ENCODE results near the gene DLGAP1. TPM values are rescaled to one million over a fixed set of nuclear protein-coding genes. Genes with fewer than 3 reads are reported as not detected.
A peak's percentile ranks its signal among the peaks of the same experiment; 100 is the strongest.

The DLGAP1 gene
- total and polyA plus RNA-seq, 2 experiments from 2014 or later = 0.13 to 0.22 TPM

DNA sequence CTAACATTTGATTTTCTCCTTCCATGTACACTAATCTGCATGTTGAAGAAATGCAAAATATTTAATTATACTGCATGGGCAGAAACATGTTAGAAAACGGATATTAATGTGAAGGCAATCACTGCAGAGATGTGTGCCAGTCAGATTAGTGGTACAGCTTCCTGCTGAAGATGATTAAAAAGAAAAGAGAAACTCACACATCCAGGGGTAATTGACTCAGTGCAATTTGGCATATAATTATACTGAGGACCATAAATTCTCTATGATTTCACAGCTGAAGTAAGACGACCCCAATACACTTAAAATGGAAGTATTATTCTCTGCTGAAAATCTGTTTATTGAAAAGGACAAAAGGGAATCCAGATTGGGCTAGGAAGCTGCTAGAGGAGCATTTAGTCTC, 761.7 kb downstream of the DLGAP1 start:
- Histone ChIP-seq H3K27me3 (replicated peaks; ENCODE audit: insufficient read depth) (no peaks in the 10 kb centered on the region), H3K27ac (no peak overlapping the region), H3K9me3 (ENCODE audit: low read depth) (no peaks in the 10 kb centered on the region), H3K9ac (no peak overlapping the region), H3K4me2 (ENCODE audit: unreplicated experiment) (no peak overlapping the region), H3K9me2 (ENCODE audit: insufficient read depth) (no peaks in the 10 kb centered on the region), H3K36me3 (ENCODE audit: low read depth) (no peaks in the 10 kb centered on the region), H3K79me2 (ENCODE audit: insufficient read depth) (no peaks in the 10 kb centered on the region), H2AFZ (no peak overlapping the region), H3K4me3 (no peak overlapping the region), H3K4me1 (ENCODE audit: insufficient read depth) (peaks cover 18% of the 10 kb centered on the region), H3F3A (ENCODE audit: insufficient read depth) (peaks cover 18% of the 10 kb centered on the region), H4K20me1 (ENCODE audit: insufficient read depth) (no peaks in the 10 kb centered on the region)
- no peak for TF ChIP-seq EZH2phosphoT487 (IDR thresholded peaks at IDR 0.05; ENCODE audit: insufficient read depth, low read depth)
- no peak for TF ChIP-seq EZH2 (IDR thresholded peaks at IDR 0.05; ENCODE audit: insufficient read depth, poor library complexity, severe bottlenecking)
- WGBS, 2 experiments (ENCODE audit: low coverage in 1 of 2, low lambda C conversion rate in 2 of 2, missing lambda C conversion rate in 2 of 2) = 44 to 50% methylated on average over 2 of the region's 2 CpGs
- in situ Hi-C loops (cut with MboI) = no loop called here
- DNase-seq = no peak

DNA sequence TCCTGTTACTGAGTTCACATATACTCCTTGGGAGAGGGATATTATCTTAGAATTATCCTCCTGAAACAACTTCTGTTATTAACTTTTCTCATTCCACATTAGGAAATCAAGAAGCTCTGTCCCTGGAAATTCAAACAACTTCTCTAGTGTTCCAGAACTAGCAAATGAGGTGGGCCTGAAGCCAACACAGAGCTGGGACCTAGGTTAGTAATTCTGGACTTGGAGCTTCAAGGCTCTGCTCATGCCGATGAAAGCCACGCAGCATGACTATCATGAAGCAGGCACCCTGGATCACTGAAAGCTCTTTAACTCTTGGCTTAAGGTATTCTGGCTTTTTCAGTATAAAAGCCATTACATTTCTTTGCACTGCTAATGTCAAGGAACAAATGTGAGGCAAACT, 762.4 kb downstream of the DLGAP1 start:
- H3K4me2 ChIP-seq (ENCODE audit: unreplicated experiment) = no peak overlapping the region
- no peaks in the 10 kb centered on the region for H3K79me2 ChIP-seq (ENCODE audit: insufficient read depth)
- no peaks in the 10 kb centered on the region for H3K9me2 ChIP-seq (ENCODE audit: insufficient read depth)
- no peak overlapping the region for H2AFZ ChIP-seq
- peaks cover 24% of the 10 kb centered on the region for H3K4me1 ChIP-seq (ENCODE audit: insufficient read depth)
- in situ Hi-C loops (cut with MboI) = no loop called here
- H3K9ac ChIP-seq = no peak overlapping the region
- no peaks in the 10 kb centered on the region for H3K27me3 ChIP-seq (replicated peaks; ENCODE audit: insufficient read depth)
- no peak for DNase-seq
- no peaks in the 10 kb centered on the region for H3K36me3 ChIP-seq (ENCODE audit: low read depth)
- H3K27ac ChIP-seq = no peak overlapping the region
- H3K9me3 ChIP-seq (ENCODE audit: low read depth) = no peaks in the 10 kb centered on the region
- no peaks in the 10 kb centered on the region for H4K20me1 ChIP-seq (ENCODE audit: insufficient read depth)
- no peak overlapping the region for H3K4me3 ChIP-seq
- 98 to 100% methylated on average over 2 of the region's 2 CpGs for WGBS, 2 experiments (ENCODE audit: low coverage in 1 of 2, low lambda C conversion rate in 2 of 2, missing lambda C conversion rate in 2 of 2)
- H3F3A ChIP-seq (ENCODE audit: insufficient read depth) = peaks cover 22% of the 10 kb centered on the region
- TF ChIP-seq EZH2phosphoT487 (IDR thresholded peaks at IDR 0.05; ENCODE audit: insufficient read depth, low read depth) (no peak), EZH2 (IDR thresholded peaks at IDR 0.05; ENCODE audit: insufficient read depth, poor library complexity, severe bottlenecking) (no peak)

DNA sequence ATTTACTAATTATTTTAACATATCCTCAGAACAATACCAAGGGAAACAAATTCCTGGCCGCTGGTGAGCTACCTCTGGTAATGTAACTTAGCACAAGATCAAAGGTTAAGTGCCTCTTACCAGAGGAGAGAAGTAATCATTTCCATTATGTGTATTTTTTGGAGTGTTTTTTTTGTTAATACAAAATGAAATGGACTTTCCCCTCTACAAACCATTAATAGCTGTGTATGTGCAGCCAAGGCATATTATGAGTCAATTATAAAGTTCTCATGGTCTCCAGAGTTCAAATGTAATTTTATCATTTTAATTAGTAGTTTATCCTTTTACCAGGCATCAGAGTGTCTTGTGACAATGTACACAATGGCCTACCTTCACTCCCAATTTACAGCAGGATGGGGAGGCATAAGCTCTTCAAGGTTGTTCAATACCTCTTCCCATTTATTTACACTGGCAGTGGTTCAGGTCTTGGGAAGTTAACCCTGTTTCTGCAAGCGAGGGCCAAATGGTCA, 762.9 kb downstream of the DLGAP1 start:
- no peak overlapping the region for H2AFZ ChIP-seq
- no peaks in the 10 kb centered on the region for H3K36me3 ChIP-seq (ENCODE audit: low read depth)
- no peak overlapping the region for H3K4me3 ChIP-seq
- no peak overlapping the region for H3K9ac ChIP-seq
- no peaks in the 10 kb centered on the region for H4K20me1 ChIP-seq (ENCODE audit: insufficient read depth)
- no peaks in the 10 kb centered on the region for H3K27me3 ChIP-seq (replicated peaks; ENCODE audit: insufficient read depth)
- no peaks in the 10 kb centered on the region for H3K9me3 ChIP-seq (ENCODE audit: low read depth)
- WGBS, 2 experiments (ENCODE audit: low coverage in 1 of 2, low lambda C conversion rate in 2 of 2, missing lambda C conversion rate in 2 of 2) = 83 to 96% methylated on average over 2 of the region's 2 CpGs
- in situ Hi-C loops (cut with MboI) = no loop called here
- no peak for TF ChIP-seq EZH2 (IDR thresholded peaks at IDR 0.05; ENCODE audit: insufficient read depth, poor library complexity, severe bottlenecking)
- no peak for TF ChIP-seq EZH2phosphoT487 (IDR thresholded peaks at IDR 0.05; ENCODE audit: insufficient read depth, low read depth)
- peaks cover 24% of the 10 kb centered on the region for H3K4me1 ChIP-seq (ENCODE audit: insufficient read depth)
- no peaks in the 10 kb centered on the region for H3K9me2 ChIP-seq (ENCODE audit: insufficient read depth)
- no peaks in the 10 kb centered on the region for H3K79me2 ChIP-seq (ENCODE audit: insufficient read depth)
- DNase-seq = no peak
- H3K27ac ChIP-seq = no peak overlapping the region
- no peak overlapping the region for H3K4me2 ChIP-seq (ENCODE audit: unreplicated experiment)
- H3F3A ChIP-seq (ENCODE audit: insufficient read depth) = peaks cover 22% of the 10 kb centered on the region

DNA sequence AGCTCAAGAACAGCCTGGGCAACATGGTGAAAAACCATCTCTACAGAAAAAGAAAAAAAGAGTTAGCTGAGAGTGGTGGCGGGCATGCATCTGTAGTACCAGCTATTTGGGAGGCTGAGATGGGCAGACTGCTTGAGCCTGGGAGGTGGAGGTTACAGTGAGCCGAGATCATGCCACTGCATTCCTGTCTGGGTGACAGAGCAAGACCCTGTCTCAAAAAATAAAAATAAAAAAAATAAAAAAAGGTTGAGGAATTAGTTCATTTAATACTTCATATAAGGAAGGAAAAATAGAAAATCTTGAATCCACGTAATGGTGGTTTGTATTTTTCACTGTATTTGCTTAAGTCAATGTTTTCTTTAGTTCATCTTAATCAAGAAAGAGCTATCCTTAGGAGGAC, 763.4 kb downstream of the DLGAP1 start:
- in situ Hi-C loops (cut with MboI) = no loop called here
- Histone ChIP-seq H3K27ac (no peak overlapping the region), H3K9me2 (ENCODE audit: insufficient read depth) (no peaks in the 10 kb centered on the region), H3K4me2 (ENCODE audit: unreplicated experiment) (no peak overlapping the region), H3K36me3 (ENCODE audit: low read depth) (no peaks in the 10 kb centered on the region), H3K4me3 (no peak overlapping the region), H3F3A (ENCODE audit: insufficient read depth) (peaks cover 22% of the 10 kb centered on the region), H4K20me1 (ENCODE audit: insufficient read depth) (no peaks in the 10 kb centered on the region), H3K27me3 (replicated peaks; ENCODE audit: insufficient read depth) (no peaks in the 10 kb centered on the region), H3K79me2 (ENCODE audit: insufficient read depth) (no peaks in the 10 kb centered on the region), H3K9me3 (ENCODE audit: low read depth) (no peaks in the 10 kb centered on the region), H3K4me1 (ENCODE audit: insufficient read depth) (peaks cover 24% of the 10 kb centered on the region), H3K9ac (no peak overlapping the region), H2AFZ (no peak overlapping the region)
- TF ChIP-seq EZH2phosphoT487 (IDR thresholded peaks at IDR 0.05; ENCODE audit: insufficient read depth, low read depth) = no peak
- WGBS, 2 experiments (ENCODE audit: low coverage in 1 of 2, low lambda C conversion rate in 2 of 2, missing lambda C conversion rate in 2 of 2) = 94 to 95% methylated on average over 3 of the region's 3 CpGs
- no peak for DNase-seq

DNA sequence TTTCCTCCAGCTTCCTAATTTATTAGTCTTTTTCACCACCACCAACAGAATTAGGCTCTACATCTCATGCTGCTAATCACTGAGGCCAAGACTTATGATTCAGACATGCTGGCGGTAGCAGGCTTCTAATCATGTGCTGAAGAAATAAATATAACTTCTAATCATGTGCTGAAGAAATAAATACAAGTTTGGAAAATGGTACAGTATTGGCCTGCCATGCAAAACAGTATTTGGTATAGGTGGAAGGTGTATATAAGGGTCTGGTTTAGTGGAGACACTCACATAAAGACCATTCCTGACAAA, 764.4 kb downstream of the DLGAP1 start:
- Histone ChIP-seq H3K27ac (no peak overlapping the region), H3K27me3 (replicated peaks; ENCODE audit: insufficient read depth) (no peaks in the 10 kb centered on the region), H3K4me3 (no peak overlapping the region), H2AFZ (no peak overlapping the region), H3K4me2 (ENCODE audit: unreplicated experiment) (no peak overlapping the region), H3K9me3 (ENCODE audit: low read depth) (no peaks in the 10 kb centered on the region), H3K79me2 (ENCODE audit: insufficient read depth) (no peaks in the 10 kb centered on the region), H3K4me1 (ENCODE audit: insufficient read depth) (peaks cover 24% of the 10 kb centered on the region), H3F3A (ENCODE audit: insufficient read depth) (peaks cover 22% of the 10 kb centered on the region), H3K36me3 (ENCODE audit: low read depth) (no peaks in the 10 kb centered on the region), H3K9ac (no peak overlapping the region), H3K9me2 (ENCODE audit: insufficient read depth) (no peaks in the 10 kb centered on the region), H4K20me1 (ENCODE audit: insufficient read depth) (no peaks in the 10 kb centered on the region)
- DNase-seq = peak; percentile 18
- TF ChIP-seq EZH2phosphoT487 (IDR thresholded peaks at IDR 0.05; ENCODE audit: insufficient read depth, low read depth) (no peak), EZH2 (IDR thresholded peaks at IDR 0.05; ENCODE audit: insufficient read depth, poor library complexity, severe bottlenecking) (no peak)
- in situ Hi-C loops (cut with MboI) = no loop called here
- WGBS, 2 experiments (ENCODE audit: low coverage in 1 of 2, low lambda C conversion rate in 2 of 2, missing lambda C conversion rate in 2 of 2) = 65 to 74% methylated on average over 1 of the region's 1 CpG
